ENCODE results near the gene TSFM. TPM values are rescaled to one million over a fixed set of nuclear protein-coding genes. Genes with fewer than 3 reads are reported as not detected.

The TSFM gene
- total and polyA plus RNA-seq, 8 donors, result 7.2 to 16.7 (median 13.5) TPM

- peak; percentile 27 to 53 (median 44) for ATAC-seq
Measured at GRCh38 chr12:57765698-57766463, 16.7 kb upstream of the TSFM start.

GRCh38 chr12:57766464-57767304 is 15.9 kb upstream of the TSFM start, which contains the start of gene CYP27B1:
Gene CYP27B1, minus strand, starts transcription at chr12:57767078. Its CDS starts 37 bp downstream, at chr12:57767041.
- ATAC-seq (peak; percentile 5 to 23 (median 20)), DNase-seq (peak in 3 of 6 donors; percentile 23 to 58 (median 48)), FAIRE-seq (no peak)
- Histone ChIP-seq H3K9me3 (no peaks in the 10 kb centered on the region), H3K27me3 (no peaks in the 10 kb centered on the region), H3K36me3 (no peaks in the 10 kb centered on the region), H3K27ac (no peak within 1 kb of the TSS), H3K4me1 (peaks cover 8 to 14% (median 13%) of the 10 kb centered on the region in 3 donors), H3K4me3 (peak within 1 kb of the TSS; percentile 23 to 56 (median 38))
- intact Hi-C loops (cut with DNase I), result no loop called here
- TF ChIP-seq CTCF (IDR thresholded peaks at IDR 0.05), result no peak
- 4% methylated on average over 38 of the region's 38 CpGs for WGBS, 2 donors

More at GRCh38 chr12:57765698-57766463, 16.7 kb upstream of the TSFM start:
- H3K9me3 ChIP-seq, result no peaks in the 10 kb centered on the region
- no peaks in the 10 kb centered on the region for H3K27me3 ChIP-seq
- H3K4me1 ChIP-seq, result peaks cover 7 to 9% (median 8%) of the 10 kb centered on the region in 3 donors
- peak overlapping the region; percentile 23 to 56 (median 38) for H3K4me3 ChIP-seq
- peak overlapping the region in 1 of 4 donors; percentile 60 for H3K27ac ChIP-seq
- intact Hi-C loops (cut with DNase I), result no loop called here
- no peak for FAIRE-seq
- WGBS, 2 donors, result 1 to 2% methylated on average over 40 of the region's 40 CpGs
- no peaks in the 10 kb centered on the region for H3K36me3 ChIP-seq
- DNase-seq, result peak in 5 of 6 donors; percentile 22 to 80 (median 50)
- TF ChIP-seq CTCF (IDR thresholded peaks at IDR 0.05), result no peak

GRCh38 chr12:57767305-57767698 is 15.3 kb upstream of the TSFM start:
- Histone ChIP-seq H3K9me3 (no peaks in the 10 kb centered on the region), H3K27ac (no peak overlapping the region), H3K4me3 (no peak overlapping the region), H3K4me1 (peaks cover 8 to 14% (median 13%) of the 10 kb centered on the region in 3 donors), H3K36me3 (no peaks in the 10 kb centered on the region), H3K27me3 (no peaks in the 10 kb centered on the region)
- FAIRE-seq (no peak), DNase-seq (no peak), ATAC-seq (no peak)
- no peak for TF ChIP-seq CTCF (IDR thresholded peaks at IDR 0.05)
- intact Hi-C loops (cut with DNase I), result no loop called here

- Histone ChIP-seq H3K4me1 (peaks cover 8 to 14% (median 13%) of the 10 kb centered on the region in 3 donors), H3K27me3 (no peaks in the 10 kb centered on the region), H3K36me3 (no peaks in the 10 kb centered on the region), H3K4me3 (no peak overlapping the region), H3K27ac (no peak overlapping the region), H3K9me3 (no peaks in the 10 kb centered on the region)
- DNase-seq, result no peak
- TF ChIP-seq CTCF (IDR thresholded peaks at IDR 0.05), result no peak
- intact Hi-C loops (cut with DNase I), result no loop called here
- ATAC-seq, result no peak
- FAIRE-seq, result no peak
- WGBS, 2 donors, result 87 to 93% methylated on average over 3 of the region's 3 CpGs
Measured at GRCh38 chr12:57767876-57768275, 14.7 kb upstream of the TSFM start.

Measured in pancreas (tissue), 10 donors.